Muscle of back (tissue), 10 donors: Measurements from ENCODE around the gene LSMEM2. TPM values are rescaled to one million over a fixed set of nuclear protein-coding genes. Genes with fewer than 3 reads are reported as not detected.

ENCODE experiments used
- polyA plus RNA-seq, 10 donors: library from polyadenylated mRNA; unstranded; fragments of 120-200 nt; gene quantifications; one replicate each; pipeline ENCODE4 v1.2.1, GENCODE V29; 2013; ENCODE audit not compliant: insufficient read length in 10 of 10

Gene LSMEM2
- polyA plus RNA-seq, 10 donors = 13.8 to 39.2 (median 30.1) TPM

Other genes with a start within 250 kb of the LSMEM2 start
- 100 to 1,000 TPM; 113 to 245 (median 144) TPM for gene RBM5, start 190.2 kb upstream of the LSMEM2 start, polyA plus RNA-seq
- 10 to 100 TPM in 9 of 10 donors, 1 to 10 TPM in 1; 9.5 to 38.2 (median 11.4) TPM for gene SEMA3F, start 123.8 kb upstream of the LSMEM2 start, polyA plus RNA-seq
- under 1 TPM in 1 of 10 donors, not detected in 9; 0.31 TPM for gene GNAT1, start 87.5 kb upstream of the LSMEM2 start, polyA plus RNA-seq
- 1 to 10 TPM in 9 of 10 donors, under 1 TPM in 1; 0.98 to 4.6 (median 2.4) TPM for gene SLC38A3, start 73.8 kb upstream of the LSMEM2 start, polyA plus RNA-seq
- 100 to 1,000 TPM; 160 to 205 (median 182) TPM for gene GNAI2, start 42.9 kb upstream of the LSMEM2 start, polyA plus RNA-seq
- 10 to 100 TPM; 25.1 to 59.2 (median 42.0) TPM for gene SEMA3B, start 9.9 kb upstream of the LSMEM2 start, polyA plus RNA-seq
- gene IFRD2, start 13.3 kb downstream of the LSMEM2 start, polyA plus RNA-seq = 10 to 100 TPM; 32.0 to 54.6 (median 50.2) TPM
- 1 to 10 TPM; 1.2 to 2.4 (median 1.9) TPM for gene HYAL3, start 20.3 kb downstream of the LSMEM2 start, polyA plus RNA-seq
- gene NAA80, start 20.3 kb downstream of the LSMEM2 start, polyA plus RNA-seq = 1 to 10 TPM; 4.8 to 7.2 (median 6.3) TPM
- gene HYAL1, start 24.5 kb downstream of the LSMEM2 start, polyA plus RNA-seq = 1 to 10 TPM; 1.0 to 3.6 (median 2.0) TPM
- 10 to 100 TPM; 29.1 to 52.0 (median 36.9) TPM for gene HYAL2, start 43.7 kb downstream of the LSMEM2 start, polyA plus RNA-seq
- 10 to 100 TPM; 14.3 to 20.2 (median 15.9) TPM for gene TUSC2, start 49.1 kb downstream of the LSMEM2 start, polyA plus RNA-seq
- gene RASSF1, start 61.7 kb downstream of the LSMEM2 start, polyA plus RNA-seq = 10 to 100 TPM; 31.3 to 43.2 (median 34.4) TPM
- 1 to 10 TPM in 4 of 10 donors, under 1 TPM in 6; 0.60 to 1.7 (median 0.93) TPM for gene ZMYND10, start 66.6 kb downstream of the LSMEM2 start, polyA plus RNA-seq
- gene NPRL2, start 71.7 kb downstream of the LSMEM2 start, polyA plus RNA-seq = 10 to 100 TPM; 16.9 to 23.2 (median 18.9) TPM
- gene CYB561D2, start 71.8 kb downstream of the LSMEM2 start, polyA plus RNA-seq = 10 to 100 TPM in 1 of 10 donors, 1 to 10 TPM in 9; 5.9 to 10.2 (median 7.0) TPM
- gene TMEM115, start 80.4 kb downstream of the LSMEM2 start, polyA plus RNA-seq = 10 to 100 TPM; 18.5 to 30.8 (median 23.4) TPM
- 10 to 100 TPM in 1 of 10 donors, 1 to 10 TPM in 9; 3.6 to 11.0 (median 5.7) TPM for gene CACNA2D2, start 224.5 kb downstream of the LSMEM2 start, polyA plus RNA-seq